Fibroblast of skin of right biceps (primary cell): ENCODE results near the gene LYRM4.
A peak's percentile ranks its signal among the peaks of the same experiment; 100 is the strongest.

Experiments
- DNase-seq: peaks from one replicate; pipeline ENCODE4 v3.0.0-alpha.2; 2013

Gene LYRM4

DNA sequence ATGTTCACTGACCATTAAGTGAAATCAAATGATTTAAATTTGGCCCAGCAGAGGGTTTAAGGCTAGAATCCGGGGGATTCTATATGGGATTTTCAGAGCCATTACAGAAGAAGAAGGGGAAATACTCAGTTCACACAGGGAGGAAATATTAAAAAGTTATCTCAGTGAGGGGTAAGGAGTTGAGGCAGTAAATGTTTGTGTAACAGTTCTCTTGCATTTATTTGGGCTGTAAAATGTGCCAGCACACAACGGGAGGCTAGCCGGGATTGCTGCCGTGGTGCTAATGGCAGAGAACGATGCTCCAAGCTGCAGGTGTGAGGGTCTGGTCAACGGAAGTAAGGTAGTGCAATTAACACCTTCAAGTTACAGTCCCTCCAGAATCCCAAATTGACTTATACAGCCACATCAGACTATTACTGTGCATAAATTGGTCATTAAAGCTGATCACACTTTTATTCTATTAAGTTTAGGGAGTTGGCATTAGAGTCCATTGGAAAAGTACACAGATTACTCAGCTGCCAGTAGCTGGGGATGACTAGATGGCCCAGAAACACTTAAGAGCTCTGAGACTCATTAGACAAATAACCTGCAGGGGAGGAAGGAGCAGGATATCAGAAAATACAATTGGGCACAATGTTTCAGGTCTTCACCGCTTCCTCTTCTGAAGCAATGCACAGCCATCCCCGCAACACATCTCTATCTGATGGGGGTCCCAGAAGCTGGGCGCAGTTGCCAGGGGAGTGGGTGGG is 144.3 kb downstream of the LYRM4 start:
- no peak for DNase-seq

- DNase-seq = peak; percentile 23
Observed at GRCh38 chr6:5115168-5115567, 145.6 kb downstream of the LYRM4 start.

DNA sequence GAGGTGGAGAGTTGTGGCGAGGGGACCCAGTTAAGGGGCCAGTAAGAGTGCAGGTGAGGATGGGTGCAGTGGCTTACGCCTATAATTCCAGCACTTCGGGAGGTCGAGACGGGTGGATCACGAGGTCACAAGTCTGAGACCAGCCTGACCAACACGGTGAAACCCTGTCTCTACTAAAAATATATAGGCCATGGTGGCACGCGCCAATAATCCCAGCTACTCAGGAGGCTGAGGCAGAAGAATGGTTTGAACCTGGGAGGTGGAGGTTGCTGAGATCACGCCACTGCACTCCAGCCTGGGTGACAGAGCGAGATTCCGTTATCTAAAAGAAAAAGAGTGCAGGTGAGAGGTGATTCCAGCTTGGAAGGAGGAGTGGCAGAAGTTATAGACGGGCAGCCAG is 147.7 kb downstream of the LYRM4 start:
- no peak for DNase-seq

DNA sequence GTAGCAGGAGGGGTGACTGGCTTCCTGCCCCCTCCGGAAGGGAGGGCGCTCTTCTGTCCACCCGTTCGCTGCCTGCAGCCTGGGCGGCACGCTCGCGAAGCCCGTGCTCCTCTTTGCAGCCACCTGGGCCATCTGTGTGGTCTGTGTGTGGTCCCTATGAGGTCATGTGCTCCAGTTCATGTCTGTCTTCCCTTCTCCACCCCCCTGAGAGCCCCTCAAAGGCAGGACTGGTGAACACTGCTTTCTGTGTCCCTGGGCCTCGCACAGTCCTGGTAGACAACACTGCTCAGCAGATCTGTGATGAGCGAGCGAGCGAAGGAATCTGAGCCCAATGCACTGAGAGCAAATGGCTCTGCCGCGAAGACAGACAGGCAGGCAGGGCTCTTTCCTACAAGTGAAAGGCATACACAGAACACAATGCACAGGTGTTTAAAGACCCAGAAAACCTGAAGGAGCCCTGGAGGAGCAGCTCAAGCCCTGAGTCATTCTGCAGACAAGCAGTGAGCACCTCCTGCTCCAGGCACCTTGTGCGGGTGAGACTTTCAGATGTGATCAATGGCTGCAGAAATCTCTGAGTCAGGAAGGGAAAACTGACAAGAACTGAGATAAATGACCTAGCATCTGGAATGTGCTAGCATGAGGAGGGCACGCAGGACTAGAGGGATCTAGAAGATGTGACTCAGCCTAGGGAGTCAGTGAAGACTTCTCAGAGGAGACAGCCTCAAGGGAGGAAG is 148.5 kb downstream of the LYRM4 start:
- peak; percentile 87 for DNase-seq

DNA sequence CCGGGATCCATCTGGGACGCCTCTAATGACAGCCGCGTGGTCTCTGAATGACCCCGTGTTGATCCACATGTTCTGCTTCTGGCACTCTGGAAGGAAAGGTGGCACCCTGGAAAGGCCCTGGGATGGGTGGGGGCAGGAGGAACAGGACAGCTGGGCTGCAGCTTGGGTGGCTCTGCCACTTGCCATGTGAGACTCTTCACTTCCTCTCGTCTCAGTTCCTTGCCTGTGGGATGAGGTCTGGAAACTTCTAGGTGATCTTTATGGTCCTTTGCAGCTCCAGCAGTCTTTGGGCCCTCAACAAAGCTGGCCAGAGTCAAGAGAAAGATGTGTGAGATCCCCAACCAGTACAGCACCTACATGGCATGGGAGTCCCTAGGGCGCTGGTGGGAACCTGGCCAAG is 149.1 kb downstream of the LYRM4 start:
- DNase-seq = no peak

GRCh38 chr6:5110246-5110645 is 150.5 kb downstream of the LYRM4 start:
- DNase-seq = no peak

- no peak for DNase-seq
Observed at GRCh38 chr6:5109436-5109835, 151.3 kb downstream of the LYRM4 start.

DNA sequence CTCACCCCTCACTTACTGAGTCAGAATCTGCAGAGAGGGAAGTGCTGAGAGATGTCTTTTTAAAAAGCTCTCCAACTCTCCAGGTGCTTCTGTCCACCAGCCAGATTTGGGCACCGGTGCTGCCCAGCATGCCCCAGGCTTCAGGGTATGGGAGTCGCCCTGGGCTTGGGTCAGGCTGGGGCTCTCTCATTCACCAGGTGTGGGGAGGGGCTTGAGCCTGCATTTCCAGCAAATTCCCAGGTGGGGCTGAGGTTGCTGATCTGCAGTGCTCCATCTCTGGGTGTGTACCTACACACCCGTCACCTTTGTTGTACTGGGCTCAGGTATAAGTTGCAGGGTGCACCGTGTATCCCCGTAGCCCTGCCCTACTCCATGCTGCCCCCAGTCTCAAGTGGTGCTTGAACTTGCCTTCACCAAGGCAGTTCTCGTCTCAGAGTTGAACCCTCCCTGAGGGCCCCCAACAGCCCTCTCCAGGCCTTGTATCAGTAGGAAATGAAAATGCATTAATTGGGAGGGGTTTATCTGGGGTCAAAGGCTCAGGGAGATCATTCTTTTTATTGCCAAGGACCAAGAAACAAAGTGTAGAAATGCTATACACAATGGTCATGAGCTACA is 152.1 kb downstream of the LYRM4 start:
- no peak for DNase-seq

- DNase-seq = no peak
Observed at GRCh38 chr6:5108068-5108467, 152.7 kb downstream of the LYRM4 start.

DNA sequence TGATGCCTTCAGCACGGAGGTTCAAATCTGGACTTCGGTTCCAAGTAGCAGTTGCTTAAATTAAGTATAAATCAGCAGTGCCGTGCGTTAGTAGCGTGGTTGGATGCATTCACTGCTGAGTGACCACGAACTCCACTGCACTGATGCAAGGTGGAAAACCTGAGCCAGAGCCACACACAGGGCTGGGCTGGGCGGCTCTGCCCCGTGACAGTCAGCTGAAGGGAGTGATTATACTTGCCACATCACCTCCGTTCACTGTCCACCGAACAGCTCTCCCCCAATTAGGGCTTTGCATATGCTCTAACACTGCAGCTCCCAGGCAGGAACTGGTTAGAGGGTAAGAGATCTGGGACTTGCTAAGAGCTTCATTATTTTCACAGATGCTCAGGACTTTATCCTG is 153.4 kb downstream of the LYRM4 start:
- no peak for DNase-seq

DNA sequence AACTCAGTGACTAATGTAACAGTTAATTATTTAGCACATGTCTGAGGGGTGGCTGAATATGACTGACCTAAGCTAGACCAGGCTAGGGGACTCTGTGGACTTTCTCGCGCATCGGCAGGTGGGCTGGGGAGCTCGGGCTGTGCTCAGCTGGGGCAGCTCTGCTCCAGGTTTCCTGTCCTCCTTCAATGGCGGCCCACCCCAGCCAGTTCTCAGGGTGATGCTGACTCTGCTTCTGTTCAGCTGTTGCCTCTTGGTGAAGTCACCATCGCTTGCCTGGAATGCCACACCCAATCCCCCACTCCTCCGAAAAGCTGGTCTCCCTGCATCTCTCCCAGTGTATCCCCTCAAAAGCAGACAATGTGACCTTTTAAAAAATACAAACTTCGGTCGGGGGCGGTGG is 155.6 kb downstream of the LYRM4 start:
- DNase-seq = no peak

GRCh38 chr6:5104667-5105066 is 156.1 kb downstream of the LYRM4 start:
- DNase-seq = no peak

GRCh38 chr6:5103250-5103649 is 157.5 kb downstream of the LYRM4 start:
- DNase-seq = no peak

GRCh38 chr6:5102267-5102970 is 158.3 kb downstream of the LYRM4 start:
- DNase-seq = no peak

DNA sequence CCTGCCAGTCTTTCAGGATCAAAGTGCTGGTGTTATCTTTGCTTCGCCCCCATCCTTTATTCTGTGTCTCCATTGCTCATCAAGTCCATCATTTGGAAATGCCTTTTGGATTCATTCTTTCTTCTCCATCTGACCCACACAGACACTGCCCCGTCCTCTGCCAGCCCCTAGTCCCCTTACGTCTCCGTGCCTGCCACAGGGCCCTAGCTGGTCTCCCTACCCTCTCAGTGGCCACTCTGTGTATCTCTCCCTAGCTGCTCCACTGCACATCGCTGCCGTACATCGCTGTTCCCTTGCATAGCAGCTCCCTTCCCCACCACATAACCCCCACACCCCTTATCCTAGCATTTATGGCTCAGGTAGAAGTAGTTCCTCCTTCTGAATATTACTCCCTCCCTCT is 159.9 kb downstream of the LYRM4 start:
- DNase-seq = no peak

GRCh38 chr6:5099537-5099936 is 161.2 kb downstream of the LYRM4 start:
- no peak for DNase-seq

GRCh38 chr6:5098501-5099270 is 162.1 kb downstream of the LYRM4 start:
- no peak for DNase-seq

- no peak for DNase-seq
Observed at GRCh38 chr6:5096482-5096881, 164.3 kb downstream of the LYRM4 start.

GRCh38 chr6:5095236-5095635 is 165.5 kb downstream of the LYRM4 start:
- DNase-seq = peak; percentile 21

DNA sequence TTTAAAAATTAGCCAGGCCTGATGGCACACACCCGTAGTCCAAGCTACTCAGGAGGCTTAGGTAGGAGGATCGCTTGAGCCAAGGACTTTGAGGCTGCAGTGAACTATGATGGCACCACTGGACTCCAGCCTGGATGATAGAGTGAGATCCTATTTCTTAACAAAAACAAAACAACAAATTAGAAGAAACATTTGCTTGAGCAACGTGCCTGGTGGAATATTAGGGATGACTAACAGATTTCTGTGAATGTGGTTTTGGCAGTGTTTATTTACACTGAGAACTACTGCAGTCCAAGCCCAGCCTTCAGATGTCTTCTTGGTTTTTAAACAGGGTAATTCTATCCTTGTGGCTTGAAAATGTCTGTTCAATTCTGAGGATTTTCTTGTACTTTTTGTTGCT is 166.4 kb downstream of the LYRM4 start:
- DNase-seq = peak; percentile 90

- DNase-seq = no peak
Observed at GRCh38 chr6:5093231-5094015, 167.3 kb downstream of the LYRM4 start.
